ENCODE results near the gene MTA3. TPM values are rescaled to one million over a fixed set of nuclear protein-coding genes. Genes with fewer than 3 reads are reported as not detected.

The MTA3 gene
- total RNA-seq, 4 donors from 2014 or later, result 25.6 to 89.1 (median 64.0) TPM

DNA sequence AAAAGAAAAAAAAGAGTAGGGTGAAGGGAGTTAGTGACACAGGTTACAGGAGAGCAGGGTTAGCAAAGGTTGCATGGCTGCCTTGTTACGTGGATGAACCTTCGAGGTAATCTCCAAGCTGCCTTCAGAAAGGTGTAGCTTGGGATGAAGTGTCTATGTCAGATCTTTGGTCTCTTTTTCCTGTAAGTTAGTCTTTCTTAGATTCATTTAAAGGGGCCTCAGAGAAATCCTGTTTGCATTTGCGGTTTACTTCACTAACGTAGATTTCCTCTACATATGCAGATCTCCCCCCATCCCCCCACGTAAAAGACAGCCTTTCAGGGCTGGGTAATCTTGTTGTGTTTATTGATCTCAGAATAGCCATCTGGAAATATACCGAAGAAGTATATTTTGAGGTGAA, 83.7 kb downstream of the MTA3 start:
- H3K4me1 ChIP-seq, result no peaks in the 10 kb centered on the region
- H3K4me3 ChIP-seq, result no peak overlapping the region
- H3K9me3 ChIP-seq, result no peaks in the 10 kb centered on the region
- H3K27me3 ChIP-seq, result no peaks in the 10 kb centered on the region
- TF ChIP-seq POLR2A (IDR thresholded peaks at IDR 0.05), result no peak
- TF ChIP-seq, protein P1, sequence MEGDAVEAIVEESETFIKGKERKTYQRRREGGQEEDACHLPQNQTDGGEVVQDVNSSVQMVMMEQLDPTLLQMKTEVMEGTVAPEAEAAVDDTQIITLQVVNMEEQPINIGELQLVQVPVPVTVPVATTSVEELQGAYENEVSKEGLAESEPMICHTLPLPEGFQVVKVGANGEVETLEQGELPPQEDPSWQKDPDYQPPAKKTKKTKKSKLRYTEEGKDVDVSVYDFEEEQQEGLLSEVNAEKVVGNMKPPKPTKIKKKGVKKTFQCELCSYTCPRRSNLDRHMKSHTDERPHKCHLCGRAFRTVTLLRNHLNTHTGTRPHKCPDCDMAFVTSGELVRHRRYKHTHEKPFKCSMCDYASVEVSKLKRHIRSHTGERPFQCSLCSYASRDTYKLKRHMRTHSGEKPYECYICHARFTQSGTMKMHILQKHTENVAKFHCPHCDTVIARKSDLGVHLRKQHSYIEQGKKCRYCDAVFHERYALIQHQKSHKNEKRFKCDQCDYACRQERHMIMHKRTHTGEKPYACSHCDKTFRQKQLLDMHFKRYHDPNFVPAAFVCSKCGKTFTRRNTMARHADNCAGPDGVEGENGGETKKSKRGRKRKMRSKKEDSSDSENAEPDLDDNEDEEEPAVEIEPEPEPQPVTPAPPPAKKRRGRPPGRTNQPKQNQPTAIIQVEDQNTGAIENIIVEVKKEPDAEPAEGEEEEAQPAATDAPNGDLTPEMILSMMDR (IDR thresholded peaks at IDR 0.05), result no peak
- no peak for DNase-seq
- intact Hi-C loops (cut with DNase I; ENCODE audit: low total_unique reads), result no loop called here
- H3K36me3 ChIP-seq, result no peaks in the 10 kb centered on the region
- no peak overlapping the region for H3K27ac ChIP-seq

GRCh38 chr2:42653039-42653438, 84.6 kb downstream of the MTA3 start:
- no peaks in the 10 kb centered on the region for H3K36me3 ChIP-seq
- no peaks in the 10 kb centered on the region for H3K27me3 ChIP-seq
- no peak overlapping the region for H3K27ac ChIP-seq
- TF ChIP-seq, protein P1 (IDR thresholded peaks at IDR 0.05), result no peak
- no peak for TF ChIP-seq POLR2A (IDR thresholded peaks at IDR 0.05)
- no peak for DNase-seq
- H3K4me3 ChIP-seq, result no peak overlapping the region
- intact Hi-C loops (cut with DNase I; ENCODE audit: low total_unique reads), result no loop called here
- H3K9me3 ChIP-seq, result no peaks in the 10 kb centered on the region
- no peaks in the 10 kb centered on the region for H3K4me1 ChIP-seq

DNA sequence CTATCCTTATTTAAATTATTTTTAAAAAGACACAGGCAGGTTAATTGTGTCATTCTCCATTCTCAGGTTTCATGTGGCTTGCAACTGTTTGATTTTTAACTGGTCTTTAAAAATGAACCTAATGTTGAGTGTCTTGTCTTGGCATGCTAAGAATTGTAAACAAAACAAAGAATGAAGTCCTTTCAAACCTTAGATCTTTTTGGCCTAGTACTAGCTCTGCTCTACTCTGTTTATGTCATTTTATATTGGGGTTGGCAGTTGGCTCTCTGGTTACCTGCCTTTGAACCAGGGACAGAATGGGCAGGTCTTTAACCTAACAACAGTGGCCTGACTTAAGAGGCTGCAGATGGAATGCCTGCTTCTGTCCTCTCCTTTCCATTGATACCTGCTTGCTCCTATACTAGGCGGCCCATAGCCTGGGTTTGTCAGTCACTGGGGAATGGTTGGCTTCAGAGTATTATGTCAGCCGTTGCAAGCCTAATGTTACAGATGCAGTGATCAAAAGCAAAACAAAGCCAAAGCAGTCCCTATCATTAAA, 85.5 kb downstream of the MTA3 start:
- Histone ChIP-seq H3K9me3 (no peaks in the 10 kb centered on the region), H3K4me1 (no peaks in the 10 kb centered on the region), H3K36me3 (no peaks in the 10 kb centered on the region), H3K4me3 (no peak overlapping the region), H3K27ac (no peak overlapping the region), H3K27me3 (no peaks in the 10 kb centered on the region)
- no peak for TF ChIP-seq POLR2A (IDR thresholded peaks at IDR 0.05)
- TF ChIP-seq, protein P1 (IDR thresholded peaks at IDR 0.05), result no peak
- intact Hi-C loops (cut with DNase I; ENCODE audit: low total_unique reads), result no loop called here
- no peak for DNase-seq

GRCh38 chr2:42658306-42658705, 89.9 kb downstream of the MTA3 start:
- no peaks in the 10 kb centered on the region for H3K36me3 ChIP-seq
- no peaks in the 10 kb centered on the region for H3K27me3 ChIP-seq
- H3K27ac ChIP-seq, result no peak overlapping the region
- no peak overlapping the region for H3K4me3 ChIP-seq
- TF ChIP-seq, protein P1 (IDR thresholded peaks at IDR 0.05), result no peak
- TF ChIP-seq POLR2A (IDR thresholded peaks at IDR 0.05), result no peak
- H3K9me3 ChIP-seq, result no peaks in the 10 kb centered on the region
- intact Hi-C loops (cut with DNase I; ENCODE audit: low total_unique reads), result no loop called here
- no peak for DNase-seq
- H3K4me1 ChIP-seq, result no peaks in the 10 kb centered on the region

- H3K27me3 ChIP-seq, result no peaks in the 10 kb centered on the region
- no peak for DNase-seq
- H3K4me1 ChIP-seq, result no peaks in the 10 kb centered on the region
- no peak overlapping the region for H3K27ac ChIP-seq
- no peak overlapping the region for H3K4me3 ChIP-seq
- no peaks in the 10 kb centered on the region for H3K36me3 ChIP-seq
- TF ChIP-seq POLR2A (IDR thresholded peaks at IDR 0.05), result no peak
- TF ChIP-seq, protein P1 (IDR thresholded peaks at IDR 0.05), result no peak
- intact Hi-C loops (cut with DNase I; ENCODE audit: low total_unique reads), result no loop called here
- no peaks in the 10 kb centered on the region for H3K9me3 ChIP-seq
These were observed 91.2 kb downstream of the MTA3 start for GRCh38 chr2:42659609-42660008.
